K562 (cell line): ENCODE data around the gene CEP57. TPM values are rescaled to one million over a fixed set of nuclear protein-coding genes. Genes with fewer than 3 reads are reported as not detected.

Experiments used
- CEBPG ChIP-seq, 3 experiments: fragments of 200-800 bp in 1 of 3; sonication (Bioruptor generic) in 1 of 3; sonication (generic) in 1 of 3; formaldehyde crosslinking in 1 of 3; IDR thresholded peaks in 2 of 3; conservative IDR thresholded peaks in 1 of 3; 2 replicates each; pipeline versions ENCODE4 v1.6.1 to v1.8.0; 2016 to 2022; ENCODE audit warnings: missing compliant biosample characterization in 2 of 3, missing genetic modification characterization in 2 of 3, mild to moderate bottlenecking in 1 of 3, missing genetic modification reagents in 1 of 3
- HCFC1 ChIP-seq: IDR thresholded peaks from 2 replicates; pipeline ENCODE4 v1.6.1; 2012; ENCODE audit warnings: low read depth, low read length, improper control_type of control experiment
- HNRNPL ChIP-seq: fragments of 200-400 bp; formaldehyde crosslinking; IDR thresholded peaks from 2 replicates; pipeline ENCODE4 v1.6.1; 2017; ENCODE audit warnings: low read depth, mild to moderate bottlenecking, low read length
- KDM2B ChIP-seq: fragments of 250-450 bp; sonication (Bioruptor Pico); IDR thresholded peaks from 2 replicates; pipeline ENCODE4 v1.8.0; 2021; ENCODE audit warnings: mild to moderate bottlenecking, moderate library complexity
- KLF10 ChIP-seq: fragments of 250-450 bp; sonication (Bioruptor Pico); IDR thresholded peaks from 2 replicates; pipeline ENCODE4 v1.6.1; 2021; ENCODE audit warnings: matching md5 sums
- MXI1 ChIP-seq: IDR thresholded peaks from 2 replicates; pipeline ENCODE4 v1.6.1; 2011; ENCODE audit warnings: low read depth, mild to moderate bottlenecking, improper control_type of control experiment, low read length
- NUFIP1 ChIP-seq: fragments of 450-650 bp; IDR thresholded peaks from 2 replicates; pipeline ENCODE4 v1.6.1; 2018; ENCODE audit not compliant: partially characterized antibody
- RFX7 ChIP-seq: fragments of 250-450 bp; sonication (Bioruptor Pico); IDR thresholded peaks from 2 replicates; pipeline ENCODE4 v1.5.1; 2021; ENCODE audit warnings: mild to moderate bottlenecking
- SP1 ChIP-seq: sonication (generic); formaldehyde crosslinking; IDR thresholded peaks from 2 replicates; pipeline ENCODE4 v1.8.1; 2022; ENCODE audit warnings: mild to moderate bottlenecking, missing genetic modification reagents
- ZNF408 ChIP-seq: fragments of 250-450 bp; sonication (Bioruptor Pico); IDR thresholded peaks from 2 replicates; pipeline ENCODE4 v1.4.0; 2020; ENCODE audit warnings: low read depth, mild to moderate bottlenecking, moderate library complexity
- polyA plus RNA-seq, 8 experiments: library from polyadenylated mRNA; depleted of rRNA in 4 of 8; stranded (reverse) in 5 of 8; unstranded in 3 of 8; fragments of >200 nt; fragmentation: Nextera tagmentation in 2 of 8; fragmentation: Illumina TruSeq in 1 of 8; extraction: Ambion mirVana in 2 of 8; extraction: Trizol in 1 of 8; gene quantifications; 2 replicates each; pipeline versions ENCODE4 v1.2.1 to v1.2.3, GENCODE V29; 2011 to 2014; ENCODE audit warnings: inconsistent platforms in 1 of 8, missing spikeins in 1 of 8
- total RNA-seq, 7 experiments: library from RNA; depleted of rRNA in 6 of 7; stranded (reverse); fragments of >200 nt in 6 of 7; fragmentation: Illumina TruSeq in 2 of 7; extraction: Trizol in 2 of 7; gene quantifications; 2 replicates each; pipeline versions ENCODE4 v1.2.1 to v1.2.3, GENCODE V29; 2011 to 2021; ENCODE audit warnings: low replicate concordance in 1 of 7
- TF ChIP-seq, protein P1 (sequence below): fragments of 450-650 bp; IDR thresholded peaks from 2 replicates; pipeline ENCODE4 v1.6.1; 2016; ENCODE audit warnings: low read depth
- TF ChIP-seq, protein P2 (sequence below): fragments of 250-450 bp; sonication (Bioruptor Pico); IDR thresholded peaks from 2 replicates; pipeline ENCODE4 v1.5.0; 2022; ENCODE audit warnings: mild to moderate bottlenecking
- TF ChIP-seq, protein P3 (sequence below): sonication (generic); formaldehyde crosslinking; IDR thresholded peaks from 2 replicates; pipeline ENCODE4 v1.4.0; 2020; ENCODE audit warnings: mild to moderate bottlenecking, missing genetic modification reagents
- TF ChIP-seq, protein P4 (sequence below): sonication (generic); IDR thresholded peaks from 2 replicates; pipeline ENCODE4 v1.6.1; 2016

Gene CEP57
- total and polyA plus RNA-seq, 9 of the 15 experiments (the other 6 are each of a cell fraction or from before 2014, with no cell fraction given) = 25.1 to 88.1 (median 65.2) TPM

DNA sequence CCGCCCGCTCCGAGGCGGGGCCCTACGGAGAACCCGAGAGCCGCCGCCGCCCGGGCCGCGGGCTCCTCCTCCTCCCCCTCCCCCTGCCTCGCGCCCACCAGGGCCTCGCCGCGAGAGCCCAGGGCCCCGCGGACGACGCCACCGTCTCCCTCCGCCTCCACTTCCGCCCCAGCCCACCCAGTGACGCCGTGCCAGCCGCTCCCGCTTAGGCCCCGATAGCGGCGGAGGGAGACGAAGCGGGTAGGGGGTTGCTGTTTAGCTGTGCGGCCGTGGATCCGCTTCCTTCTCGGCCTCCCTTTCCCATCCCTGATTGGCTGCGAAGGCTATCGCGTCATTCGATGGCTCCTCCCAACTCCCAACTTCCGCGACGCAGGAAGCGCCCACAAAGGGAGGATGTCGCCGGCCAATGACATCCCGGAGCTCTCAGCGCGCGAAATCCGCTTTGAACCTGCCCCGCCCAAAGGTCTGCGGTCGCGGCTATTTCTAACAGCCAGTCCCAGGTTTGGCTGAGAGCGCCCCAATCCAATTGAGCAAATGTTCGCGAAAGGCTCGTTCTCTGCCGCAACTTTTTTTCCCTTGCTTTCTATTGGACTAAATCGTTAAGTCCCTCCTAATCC lies 684 bp upstream of the CEP57 start, which contains the start of gene FAM76B (continued):
- TF ChIP-seq, protein P1, sequence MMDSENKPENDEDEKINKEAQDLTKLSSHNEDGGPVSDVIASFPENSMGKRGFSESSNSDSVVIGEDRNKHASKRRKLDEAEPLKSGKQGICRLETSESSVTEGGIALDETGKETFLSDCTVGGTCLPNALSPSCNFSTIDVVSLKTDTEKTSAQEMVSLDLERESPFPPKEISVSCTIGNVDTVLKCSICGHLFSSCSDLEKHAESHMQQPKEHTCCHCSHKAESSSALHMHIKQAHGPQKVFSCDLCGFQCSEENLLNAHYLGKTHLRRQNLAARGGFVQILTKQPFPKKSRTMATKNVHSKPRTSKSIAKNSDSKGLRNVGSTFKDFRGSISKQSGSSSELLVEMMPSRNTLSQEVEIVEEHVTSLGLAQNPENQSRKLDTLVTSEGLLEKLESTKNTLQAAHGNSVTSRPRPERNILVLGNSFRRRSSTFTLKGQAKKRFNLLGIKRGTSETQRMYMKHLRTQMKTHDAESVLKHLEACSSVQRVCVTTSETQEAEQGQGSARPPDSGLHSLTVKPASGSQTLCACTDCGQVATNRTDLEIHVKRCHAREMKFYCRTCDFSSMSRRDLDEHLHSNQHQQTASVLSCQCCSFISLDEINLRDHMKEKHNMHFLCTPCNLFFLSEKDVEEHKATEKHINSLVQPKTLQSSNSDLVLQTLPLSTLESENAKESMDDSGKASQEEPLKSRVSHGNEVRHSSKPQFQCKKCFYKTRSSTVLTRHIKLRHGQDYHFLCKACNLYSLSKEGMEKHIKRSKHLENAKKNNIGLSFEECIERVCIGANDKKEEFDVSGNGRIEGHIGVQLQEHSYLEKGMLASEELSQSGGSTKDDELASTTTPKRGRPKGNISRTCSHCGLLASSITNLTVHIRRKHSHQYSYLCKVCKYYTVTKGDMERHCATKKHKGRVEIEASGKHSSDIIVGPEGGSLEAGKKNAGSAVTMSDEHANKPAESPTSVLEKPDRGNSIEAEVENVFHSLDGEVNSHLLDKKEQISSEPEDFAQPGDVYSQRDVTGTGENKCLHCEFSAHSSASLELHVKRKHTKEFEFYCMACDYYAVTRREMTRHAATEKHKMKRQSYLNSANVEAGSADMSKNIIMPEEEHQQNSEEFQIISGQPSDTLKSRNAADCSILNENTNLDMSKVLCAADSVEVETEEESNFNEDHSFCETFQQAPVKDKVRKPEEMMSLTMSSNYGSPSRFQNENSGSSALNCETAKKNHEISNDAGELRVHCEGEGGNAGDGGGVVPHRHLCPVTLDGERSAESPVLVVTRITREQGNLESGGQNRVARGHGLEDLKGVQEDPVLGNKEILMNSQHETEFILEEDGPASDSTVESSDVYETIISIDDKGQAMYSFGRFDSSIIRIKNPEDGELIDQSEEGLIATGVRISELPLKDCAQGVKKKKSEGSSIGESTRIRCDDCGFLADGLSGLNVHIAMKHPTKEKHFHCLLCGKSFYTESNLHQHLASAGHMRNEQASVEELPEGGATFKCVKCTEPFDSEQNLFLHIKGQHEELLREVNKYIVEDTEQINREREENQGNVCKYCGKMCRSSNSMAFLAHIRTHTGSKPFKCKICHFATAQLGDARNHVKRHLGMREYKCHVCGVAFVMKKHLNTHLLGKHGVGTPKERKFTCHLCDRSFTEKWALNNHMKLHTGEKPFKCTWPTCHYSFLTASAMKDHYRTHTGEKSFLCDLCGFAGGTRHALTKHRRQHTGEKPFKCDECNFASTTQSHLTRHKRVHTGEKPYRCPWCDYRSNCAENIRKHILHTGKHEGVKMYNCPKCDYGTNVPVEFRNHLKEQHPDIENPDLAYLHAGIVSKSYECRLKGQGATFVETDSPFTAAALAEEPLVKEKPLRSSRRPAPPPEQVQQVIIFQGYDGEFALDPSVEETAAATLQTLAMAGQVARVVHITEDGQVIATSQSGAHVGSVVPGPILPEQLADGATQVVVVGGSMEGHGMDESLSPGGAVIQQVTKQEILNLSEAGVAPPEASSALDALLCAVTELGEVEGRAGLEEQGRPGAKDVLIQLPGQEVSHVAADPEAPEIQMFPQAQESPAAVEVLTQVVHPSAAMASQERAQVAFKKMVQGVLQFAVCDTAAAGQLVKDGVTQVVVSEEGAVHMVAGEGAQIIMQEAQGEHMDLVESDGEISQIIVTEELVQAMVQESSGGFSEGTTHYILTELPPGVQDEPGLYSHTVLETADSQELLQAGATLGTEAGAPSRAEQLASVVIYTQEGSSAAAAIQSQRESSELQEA = no peak
- TF ChIP-seq RFX7 = no peak
- TF ChIP-seq, protein P2, sequence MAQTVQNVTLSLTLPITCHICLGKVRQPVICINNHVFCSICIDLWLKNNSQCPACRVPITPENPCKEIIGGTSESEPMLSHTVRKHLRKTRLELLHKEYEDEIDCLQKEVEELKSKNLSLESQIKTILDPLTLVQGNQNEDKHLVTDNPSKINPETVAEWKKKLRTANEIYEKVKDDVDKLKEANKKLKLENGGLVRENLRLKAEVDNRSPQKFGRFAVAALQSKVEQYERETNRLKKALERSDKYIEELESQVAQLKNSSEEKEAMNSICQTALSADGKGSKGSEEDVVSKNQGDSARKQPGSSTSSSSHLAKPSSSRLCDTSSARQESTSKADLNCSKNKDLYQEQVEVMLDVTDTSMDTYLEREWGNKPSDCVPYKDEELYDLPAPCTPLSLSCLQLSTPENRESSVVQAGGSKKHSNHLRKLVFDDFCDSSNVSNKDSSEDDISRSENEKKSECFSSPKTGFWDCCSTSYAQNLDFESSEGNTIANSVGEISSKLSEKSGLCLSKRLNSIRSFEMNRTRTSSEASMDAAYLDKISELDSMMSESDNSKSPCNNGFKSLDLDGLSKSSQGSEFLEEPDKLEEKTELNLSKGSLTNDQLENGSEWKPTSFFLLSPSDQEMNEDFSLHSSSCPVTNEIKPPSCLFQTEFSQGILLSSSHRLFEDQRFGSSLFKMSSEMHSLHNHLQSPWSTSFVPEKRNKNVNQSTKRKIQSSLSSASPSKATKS (CRISPR knock-in tag) = no peak
- TF ChIP-seq NUFIP1 = peak; percentile 20
- TF ChIP-seq, protein P3, sequence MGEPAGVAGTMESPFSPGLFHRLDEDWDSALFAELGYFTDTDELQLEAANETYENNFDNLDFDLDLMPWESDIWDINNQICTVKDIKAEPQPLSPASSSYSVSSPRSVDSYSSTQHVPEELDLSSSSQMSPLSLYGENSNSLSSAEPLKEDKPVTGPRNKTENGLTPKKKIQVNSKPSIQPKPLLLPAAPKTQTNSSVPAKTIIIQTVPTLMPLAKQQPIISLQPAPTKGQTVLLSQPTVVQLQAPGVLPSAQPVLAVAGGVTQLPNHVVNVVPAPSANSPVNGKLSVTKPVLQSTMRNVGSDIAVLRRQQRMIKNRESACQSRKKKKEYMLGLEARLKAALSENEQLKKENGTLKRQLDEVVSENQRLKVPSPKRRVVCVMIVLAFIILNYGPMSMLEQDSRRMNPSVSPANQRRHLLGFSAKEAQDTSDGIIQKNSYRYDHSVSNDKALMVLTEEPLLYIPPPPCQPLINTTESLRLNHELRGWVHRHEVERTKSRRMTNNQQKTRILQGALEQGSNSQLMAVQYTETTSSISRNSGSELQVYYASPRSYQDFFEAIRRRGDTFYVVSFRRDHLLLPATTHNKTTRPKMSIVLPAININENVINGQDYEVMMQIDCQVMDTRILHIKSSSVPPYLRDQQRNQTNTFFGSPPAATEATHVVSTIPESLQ (CRISPR knock-in tag) = peak; percentile 40; the same call in 1 of the 2 replicates
- TF ChIP-seq ZNF408 (CRISPR knock-in tag) = no peak
- TF ChIP-seq KLF10 (CRISPR knock-in tag) = no peak
- TF ChIP-seq HCFC1 = peak; percentile 72; the same call in 1 of the 2 replicates
- no peak for TF ChIP-seq CEBPG (CRISPR knock-in tag; IDR thresholded peaks at IDR 0.05)
- no peak for TF ChIP-seq CEBPG (tag; conservative IDR thresholded peaks at IDR 0.05 in 1 of 2, IDR thresholded peaks at IDR 0.05 in 1 of 2)
- TF ChIP-seq MXI1 = no peak; the same call in 1 of the 2 replicates
- TF ChIP-seq SP1 (CRISPR knock-in tag) = peak; percentile 93
- no peak for TF ChIP-seq KDM2B (CRISPR knock-in tag)
- TF ChIP-seq, protein P4, sequence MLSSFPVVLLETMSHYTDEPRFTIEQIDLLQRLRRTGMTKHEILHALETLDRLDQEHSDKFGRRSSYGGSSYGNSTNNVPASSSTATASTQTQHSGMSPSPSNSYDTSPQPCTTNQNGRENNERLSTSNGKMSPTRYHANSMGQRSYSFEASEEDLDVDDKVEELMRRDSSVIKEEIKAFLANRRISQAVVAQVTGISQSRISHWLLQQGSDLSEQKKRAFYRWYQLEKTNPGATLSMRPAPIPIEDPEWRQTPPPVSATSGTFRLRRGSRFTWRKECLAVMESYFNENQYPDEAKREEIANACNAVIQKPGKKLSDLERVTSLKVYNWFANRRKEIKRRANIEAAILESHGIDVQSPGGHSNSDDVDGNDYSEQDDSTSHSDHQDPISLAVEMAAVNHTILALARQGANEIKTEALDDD = no peak; the same call in 1 of the 2 replicates
- 0 out of 2 replicates have a peak, but pooled peaks have one; percentile 62 for TF ChIP-seq HNRNPL
